Karpas-422 (cell line): ENCODE measurements around the gene CRISP2. TPM values are rescaled to one million over a fixed set of nuclear protein-coding genes. Genes with fewer than 3 reads are reported as not detected.
"Not testable (repeated sequence)": the region's sequence is repeated elsewhere in the genome, so short reads cannot be mapped to it uniquely, and the experiment has no call there.

Source experiments
- DNase-seq: peaks from one replicate; pipeline ENCODE4 v3.0.0-alpha.2; 2015
- H2AFZ ChIP-seq: fragments of 200-600 bp; sonication (generic); 2 replicates; pipeline ENCODE4 v1.6.1; 2014; ENCODE audit warnings: antibody characterized with exemption, low read length, mixed read lengths
- H3K27ac ChIP-seq: fragments of 200-600 bp; sonication (generic); 2 replicates; pipeline ENCODE4 v1.5.1; 2014; ENCODE audit warnings: mild to moderate bottlenecking, low read length, moderate library complexity
- H3K27me3 ChIP-seq: fragments of 200-600 bp; sonication (generic); 2 replicates; pipeline ENCODE4 v1.6.1; 2014; ENCODE audit warnings: low read length, mixed read lengths
- H3K36me3 ChIP-seq: fragments of 200-600 bp; sonication (generic); 2 replicates; pipeline ENCODE4 v1.6.1; 2014; ENCODE audit warnings: low read length, mixed read lengths; ENCODE audit not compliant: insufficient read depth
- H3K4me1 ChIP-seq: fragments of 200-600 bp; sonication (generic); 2 replicates; pipeline ENCODE4 v1.6.1; 2014; ENCODE audit warnings: mild to moderate bottlenecking, low read length, mixed read lengths
- H3K4me2 ChIP-seq: fragments of 200-600 bp; sonication (generic); 2 replicates; pipeline ENCODE4 v1.6.1; 2014; ENCODE audit warnings: low read length, low read depth, mild to moderate bottlenecking; ENCODE audit not compliant: poor library complexity, severe bottlenecking
- H3K4me3 ChIP-seq: fragments of 200-600 bp; sonication (generic); 2 replicates; pipeline ENCODE4 v1.5.1; 2014; ENCODE audit warnings: mild to moderate bottlenecking, antibody characterized with exemption, low read length, mixed read lengths
- H3K79me2 ChIP-seq: fragments of 200-600 bp; sonication (generic); 2 replicates; pipeline ENCODE4 v1.6.1; 2014; ENCODE audit warnings: mild to moderate bottlenecking, low read length, mixed read lengths
- H3K9ac ChIP-seq: fragments of 200-600 bp; sonication (generic); 2 replicates; pipeline ENCODE4 v1.6.0; 2014; ENCODE audit warnings: low read length
- H3K9me2 ChIP-seq: fragments of 200-600 bp; sonication (generic), shearing (Covaris generic); replicated peaks from 2 replicates; pipeline ENCODE4 v1.6.0; 2014; ENCODE audit warnings: mild to moderate bottlenecking, low read length, moderate library complexity; ENCODE audit not compliant: insufficient read depth
- H3K9me3 ChIP-seq: fragments of 300-700, 200-600 bp; sonication (generic); 2 replicates; pipeline ENCODE4 v1.6.1; 2014; ENCODE audit warnings: low read length, mixed read lengths
- H4K20me1 ChIP-seq: fragments of 200-600 bp; sonication (generic); 2 replicates; pipeline ENCODE4 v1.6.1; 2014; ENCODE audit warnings: mild to moderate bottlenecking, antibody characterized with exemption, low read length, low read depth; ENCODE audit not compliant: insufficient read depth
- total RNA-seq: library from RNA; depleted of rRNA; stranded (reverse); fragments of >200 nt; shearing (Covaris generic); gene quantifications from 2 replicates; pipeline ENCODE4 v1.2.3, GENCODE V29; 2014; ENCODE audit warnings: low replicate concordance

Gene CRISP2
- total RNA-seq, 1 experiment from 2014 or later = not detected

DNA sequence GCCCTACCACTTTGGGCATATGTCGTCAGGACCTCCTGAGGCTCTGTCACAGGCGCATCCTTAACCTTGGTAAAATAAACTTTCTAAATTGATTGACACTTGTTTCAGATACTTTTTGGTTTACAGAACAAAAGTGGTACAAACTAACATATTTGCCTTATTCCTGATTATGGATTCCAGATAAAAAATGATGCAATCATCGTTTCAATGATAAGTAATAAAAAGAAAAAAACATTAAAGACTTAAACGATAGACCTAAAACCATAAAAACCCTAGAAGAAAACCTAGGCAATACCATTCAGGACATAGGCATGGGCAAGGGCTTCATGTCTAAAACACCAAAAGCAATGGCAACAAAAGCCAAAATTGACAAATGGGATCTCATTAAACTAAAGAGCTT is 10.6 kb upstream of the CRISP2 start:
- not testable (repeated sequence) for H3K79me2 ChIP-seq, H3K4me2 ChIP-seq

GRCh38 chr6:49721297-49721696 is 8.0 kb upstream of the CRISP2 start:
- Histone ChIP-seq H3K27ac (no peak overlapping the region), H3K9me2 (no peaks in the 10 kb centered on the region), H3K4me1 (no peaks in the 10 kb centered on the region), H2AFZ (no peak overlapping the region), H3K9me3 (no peaks in the 10 kb centered on the region), H3K4me2 (no peak overlapping the region), H4K20me1 (no peaks in the 10 kb centered on the region), H3K9ac (no peak overlapping the region), H3K27me3 (no peaks in the 10 kb centered on the region), H3K4me3 (no peak overlapping the region), H3K36me3 (no peaks in the 10 kb centered on the region), H3K79me2 (no peaks in the 10 kb centered on the region)
- no peak for DNase-seq

More for the DNA sequence above, 10.6 kb upstream of the CRISP2 start:
- not testable (repeated sequence) for H3K4me3 ChIP-seq, H3K9ac ChIP-seq, H3K4me1 ChIP-seq, DNase-seq, H4K20me1 ChIP-seq, H3K9me3 ChIP-seq, H3K9me2 ChIP-seq, H2AFZ ChIP-seq, H3K27ac ChIP-seq, H3K36me3 ChIP-seq, H3K27me3 ChIP-seq

- H3K27ac ChIP-seq = no peak overlapping the region
- H3K9me2 ChIP-seq = no peaks in the 10 kb centered on the region
- no peak for DNase-seq
- H3K4me2 ChIP-seq = no peak overlapping the region
- H3K4me3 ChIP-seq = no peak overlapping the region
- no peak overlapping the region for H3K9ac ChIP-seq
- H3K79me2 ChIP-seq = no peaks in the 10 kb centered on the region
- H4K20me1 ChIP-seq = no peaks in the 10 kb centered on the region
- H3K27me3 ChIP-seq = no peaks in the 10 kb centered on the region
- H3K4me1 ChIP-seq = no peaks in the 10 kb centered on the region
- no peaks in the 10 kb centered on the region for H3K9me3 ChIP-seq
- no peaks in the 10 kb centered on the region for H3K36me3 ChIP-seq
- H2AFZ ChIP-seq = no peak overlapping the region
Measured at GRCh38 chr6:49720372-49720771, 7.0 kb upstream of the CRISP2 start.

GRCh38 chr6:49698478-49698877 is 14.9 kb downstream of the CRISP2 start:
- Histone ChIP-seq H3K4me2 (no peak overlapping the region), H3K79me2 (no peaks in the 10 kb centered on the region), H3K27me3 (no peaks in the 10 kb centered on the region), H3K4me3 (no peak overlapping the region), H2AFZ (no peak overlapping the region), H3K9me3 (peaks cover 10% of the 10 kb centered on the region), H3K4me1 (no peaks in the 10 kb centered on the region), H3K36me3 (no peaks in the 10 kb centered on the region; the same call in 1 of the 2 replicates), H3K9ac (no peak overlapping the region), H3K27ac (no peak overlapping the region), H3K9me2 (0 out of 2 replicates have a peak, but pooled peaks cover 4% of the 10 kb centered on the region), H4K20me1 (no peaks in the 10 kb centered on the region)
- no peak for DNase-seq

GRCh38 chr6:49693512-49693911 is 19.8 kb downstream of the CRISP2 start:
- peaks cover 13% of the 10 kb centered on the region for H3K9me3 ChIP-seq
- no peak for DNase-seq

GRCh38 chr6:49692534-49692933 is 20.8 kb downstream of the CRISP2 start:
- H4K20me1 ChIP-seq = no peaks in the 10 kb centered on the region
- H3K36me3 ChIP-seq = no peaks in the 10 kb centered on the region; the same call in 1 of the 2 replicates
- no peak for DNase-seq
- no peaks in the 10 kb centered on the region for H3K79me2 ChIP-seq
- H3K4me2 ChIP-seq = no peak overlapping the region
- no peak overlapping the region for H3K4me3 ChIP-seq
- no peak overlapping the region for H3K9ac ChIP-seq
- H3K4me1 ChIP-seq = no peaks in the 10 kb centered on the region
- no peaks in the 10 kb centered on the region for H3K27me3 ChIP-seq
- 0 out of 2 replicates have a peak, but pooled peaks cover 4% of the 10 kb centered on the region for H3K9me2 ChIP-seq
- no peak overlapping the region for H3K27ac ChIP-seq
- H2AFZ ChIP-seq = no peak overlapping the region
- H3K9me3 ChIP-seq = peaks cover 13% of the 10 kb centered on the region

More at GRCh38 chr6:49693512-49693911, 19.8 kb downstream of the CRISP2 start:
- no peak overlapping the region for H3K9ac ChIP-seq
- H4K20me1 ChIP-seq = no peaks in the 10 kb centered on the region
- H3K27me3 ChIP-seq = no peaks in the 10 kb centered on the region
- no peak overlapping the region for H3K4me2 ChIP-seq
- H3K79me2 ChIP-seq = no peaks in the 10 kb centered on the region
- no peak overlapping the region for H3K27ac ChIP-seq
- H3K4me3 ChIP-seq = no peak overlapping the region
- H3K36me3 ChIP-seq = no peaks in the 10 kb centered on the region; the same call in 1 of the 2 replicates
- no peaks in the 10 kb centered on the region for H3K4me1 ChIP-seq
- 0 out of 2 replicates have a peak, but pooled peaks cover 4% of the 10 kb centered on the region for H3K9me2 ChIP-seq
- H2AFZ ChIP-seq = no peak overlapping the region

- Histone ChIP-seq H3K27ac (no peak overlapping the region), H3K4me2 (no peak overlapping the region), H3K4me3 (no peak overlapping the region), H3K4me1 (no peaks in the 10 kb centered on the region), H3K9ac (no peak overlapping the region), H3K9me3 (no peaks in the 10 kb centered on the region), H4K20me1 (no peaks in the 10 kb centered on the region), H3K27me3 (no peaks in the 10 kb centered on the region), H2AFZ (no peak overlapping the region), H3K36me3 (no peaks in the 10 kb centered on the region), H3K79me2 (no peaks in the 10 kb centered on the region), H3K9me2 (no peaks in the 10 kb centered on the region)
- DNase-seq = no peak
Measured at GRCh38 chr6:49676671-49677281, 36.6 kb downstream of the CRISP2 start.

DNA sequence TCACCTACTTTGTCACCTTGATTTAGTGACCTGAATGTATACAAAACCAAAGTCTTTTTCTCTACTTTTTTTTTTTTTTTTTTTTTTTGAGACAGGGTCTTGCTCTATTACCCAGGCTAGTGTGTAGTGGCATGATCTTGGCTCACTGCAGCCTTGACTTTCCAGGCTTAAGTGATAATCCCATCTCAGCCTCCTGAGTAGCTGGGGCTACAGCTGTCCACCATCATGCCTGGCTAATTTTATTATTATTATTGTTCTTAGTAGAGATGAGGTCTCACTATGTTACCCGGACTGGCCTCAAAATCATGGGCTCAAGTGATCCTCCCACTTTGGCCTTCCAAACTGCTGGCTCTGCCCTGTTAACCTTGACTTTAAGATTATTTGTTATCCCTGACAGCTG is 37.5 kb downstream of the CRISP2 start:
- Histone ChIP-seq H3K36me3 (no peaks in the 10 kb centered on the region), H3K4me3 (no peak overlapping the region), H3K4me1 (no peaks in the 10 kb centered on the region), H3K4me2 (no peak overlapping the region), H3K27ac (no peak overlapping the region), H3K9me2 (no peaks in the 10 kb centered on the region), H3K79me2 (no peaks in the 10 kb centered on the region), H3K9me3 (no peaks in the 10 kb centered on the region), H3K9ac (no peak overlapping the region), H2AFZ (no peak overlapping the region), H4K20me1 (no peaks in the 10 kb centered on the region), H3K27me3 (no peaks in the 10 kb centered on the region)
- no peak for DNase-seq
